ENCODE measurements around the gene CTNNA3.

Gene CTNNA3

DNA sequence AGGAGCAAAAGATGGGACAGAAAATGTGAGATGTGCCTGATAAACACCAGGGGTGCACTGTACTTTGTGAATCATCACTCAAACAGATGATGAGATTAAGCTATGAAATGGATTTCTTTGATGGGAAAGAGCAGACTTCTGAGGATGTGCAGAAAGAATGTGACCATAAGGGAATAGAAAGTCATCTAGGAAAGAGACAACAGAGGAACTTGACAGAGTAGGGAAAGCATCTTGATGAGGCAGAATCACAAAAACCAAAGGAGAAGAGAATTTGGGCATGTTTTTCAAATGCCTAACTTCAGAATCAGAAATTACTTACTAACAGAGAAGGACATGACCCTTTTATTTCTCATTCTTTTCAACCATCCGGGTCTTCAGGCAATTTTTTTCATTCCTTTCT lies 852.6 kb downstream of the CTNNA3 start:
- DNase-seq, result no peak

GRCh38 chr10:66842867-66843266 lies 853.1 kb downstream of the CTNNA3 start:
- no peak for DNase-seq

DNA sequence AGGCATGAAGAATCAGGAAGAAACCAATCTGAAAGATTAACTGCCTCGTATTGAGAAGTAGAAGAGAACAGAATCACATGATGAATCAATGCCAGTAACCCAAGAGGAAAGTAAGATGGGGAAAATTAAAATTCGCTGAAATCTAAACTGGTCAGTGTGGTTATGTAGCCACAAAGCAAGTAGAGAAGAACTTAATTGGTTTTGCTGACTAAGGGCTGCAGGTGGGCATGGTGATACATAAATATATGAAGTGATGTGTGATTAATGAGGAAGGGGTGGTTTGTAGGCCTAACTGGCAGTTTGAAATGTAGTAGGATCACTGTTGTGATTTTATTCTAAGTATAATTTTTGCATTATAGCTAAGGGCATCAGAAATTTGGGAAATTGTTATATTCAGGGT lies 853.6 kb downstream of the CTNNA3 start:
- DNase-seq, result no peak

DNA sequence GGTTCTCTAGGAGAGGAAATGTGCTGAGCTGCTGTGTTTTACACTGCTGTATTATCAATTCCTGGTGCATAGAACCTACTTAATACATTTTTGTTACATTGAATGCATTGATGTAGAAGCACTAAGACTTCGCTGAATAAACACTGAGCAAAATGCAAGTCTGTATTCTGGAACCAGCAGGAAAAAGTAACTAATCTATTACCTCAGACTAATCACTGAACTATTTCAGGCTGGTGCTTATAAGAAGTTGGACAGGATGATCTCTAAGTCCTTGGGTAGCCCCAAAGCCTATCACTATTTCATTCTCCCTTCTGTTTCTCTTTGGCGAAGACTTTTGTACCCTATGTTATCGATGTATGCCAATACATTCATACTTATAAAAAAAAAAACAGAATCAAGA lies 857.3 kb downstream of the CTNNA3 start:
- no peak for DNase-seq

GRCh38 chr10:66837990-66838389 lies 858.0 kb downstream of the CTNNA3 start:
- DNase-seq, result no peak

- no peak for DNase-seq
Measured at GRCh38 chr10:66837335-66837734, 858.7 kb downstream of the CTNNA3 start.

GRCh38 chr10:66836771-66837170 lies 859.2 kb downstream of the CTNNA3 start:
- no peak for DNase-seq

DNA sequence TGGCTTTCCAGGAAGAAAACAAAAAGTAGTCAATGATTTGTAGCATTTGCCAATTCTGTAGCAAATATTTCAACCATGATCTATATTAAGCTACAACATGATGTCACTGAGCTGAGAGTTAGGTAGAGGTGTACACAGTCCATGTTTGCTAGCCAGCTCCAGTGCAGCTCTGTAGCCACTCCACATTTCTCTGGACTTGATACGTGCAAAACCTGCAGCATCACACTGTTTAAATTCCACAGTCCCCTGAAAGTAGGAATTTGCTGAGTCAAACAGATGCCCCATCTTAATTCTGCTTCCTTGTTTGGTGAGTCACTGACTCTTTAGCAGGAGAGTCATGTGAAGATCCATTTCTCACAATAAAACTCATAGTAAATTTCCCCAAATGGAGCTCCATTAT lies 859.9 kb downstream of the CTNNA3 start:
- no peak for DNase-seq

GRCh38 chr10:66835400-66835799 lies 860.6 kb downstream of the CTNNA3 start:
- DNase-seq, result no peak

- DNase-seq, result no peak
Measured at GRCh38 chr10:66834802-66835201, 861.2 kb downstream of the CTNNA3 start.

GRCh38 chr10:66833861-66834260 lies 862.1 kb downstream of the CTNNA3 start:
- DNase-seq, result no peak

DNA sequence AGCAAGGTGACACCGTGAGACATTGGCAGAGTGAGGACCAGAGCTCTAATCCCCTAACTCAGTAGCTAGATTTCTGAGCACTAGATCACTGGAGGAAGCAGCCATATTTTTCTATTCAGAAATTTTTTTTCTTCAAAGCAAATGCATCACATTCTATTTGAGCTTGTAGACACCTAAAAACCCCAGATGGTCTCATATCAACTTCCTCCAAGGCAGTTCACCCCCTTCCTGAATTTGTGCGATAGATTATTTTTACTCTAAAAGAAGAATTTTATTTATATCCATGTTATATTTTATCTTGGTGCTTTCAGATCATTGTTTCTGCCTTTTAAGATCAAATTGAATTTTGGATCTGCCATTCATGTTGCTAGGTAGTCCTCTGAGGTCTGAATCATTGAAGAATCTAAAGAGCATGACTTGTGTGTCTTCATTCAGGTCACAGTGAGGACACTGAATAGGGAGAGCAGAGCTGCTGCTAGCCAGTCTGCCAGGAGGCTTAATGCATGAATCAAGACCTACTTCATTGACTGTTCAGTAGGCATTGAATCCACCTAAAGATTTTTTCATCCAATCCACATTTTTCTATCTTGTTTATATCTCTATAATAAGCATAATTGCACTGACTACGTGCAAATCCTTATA lies 863.1 kb downstream of the CTNNA3 start:
- no peak for DNase-seq

DNA sequence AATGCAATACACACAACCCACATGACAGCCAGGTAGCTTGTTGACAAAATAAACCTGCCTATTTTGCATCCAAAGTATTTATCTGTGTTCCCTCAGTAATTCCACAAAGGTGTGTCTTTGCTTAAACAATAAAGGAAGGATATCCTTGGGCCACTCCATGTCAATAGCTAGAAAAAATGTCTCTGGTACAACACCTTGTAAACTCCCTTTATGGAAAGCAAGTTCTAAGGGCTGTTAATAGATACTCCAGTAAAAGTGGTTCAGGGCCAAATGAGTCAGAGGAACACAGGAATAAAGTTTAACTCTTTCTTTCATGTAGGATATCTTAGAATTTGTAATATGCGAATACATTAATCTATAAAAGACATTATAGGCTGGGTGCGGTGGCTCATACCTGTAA lies 867.0 kb downstream of the CTNNA3 start:
- no peak for DNase-seq

DNA sequence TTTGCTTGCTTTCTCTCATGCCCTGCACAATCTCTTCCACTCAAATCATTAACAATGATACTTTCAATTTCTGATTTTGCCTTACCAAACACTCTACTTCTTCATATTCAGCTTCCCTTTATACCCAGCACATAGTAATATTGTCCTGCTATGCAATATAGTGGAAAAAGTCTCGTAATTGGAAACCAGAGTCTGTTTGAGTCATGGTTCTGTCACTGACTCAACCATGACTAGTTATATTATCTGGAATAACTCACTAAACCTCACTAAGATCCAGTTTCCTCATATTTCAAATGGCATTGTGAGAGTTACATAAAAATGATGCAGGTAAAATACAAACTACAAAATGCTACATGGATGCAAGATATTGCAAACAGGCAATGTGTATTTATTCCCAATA lies 868.6 kb downstream of the CTNNA3 start:
- DNase-seq, result no peak

DNA sequence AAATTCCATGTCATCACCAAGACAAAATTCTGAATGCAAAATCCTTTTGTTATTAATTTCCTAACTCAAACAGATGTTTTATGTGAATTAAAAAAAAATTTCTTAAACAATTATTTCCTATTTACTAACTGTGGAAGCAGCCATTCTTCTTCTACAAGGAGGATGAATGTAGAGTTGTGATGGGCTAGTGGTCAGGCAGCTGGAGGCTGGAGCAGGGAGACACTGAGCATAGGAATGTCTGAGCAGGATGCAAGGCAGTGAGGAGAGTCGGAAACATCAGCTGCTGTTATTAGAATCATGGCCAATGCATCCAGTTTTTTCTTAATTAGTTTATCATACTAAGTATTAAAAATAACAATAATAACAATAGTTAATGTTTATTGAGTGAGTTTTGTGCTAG lies 872.7 kb downstream of the CTNNA3 start:
- DNase-seq, result no peak

DNA sequence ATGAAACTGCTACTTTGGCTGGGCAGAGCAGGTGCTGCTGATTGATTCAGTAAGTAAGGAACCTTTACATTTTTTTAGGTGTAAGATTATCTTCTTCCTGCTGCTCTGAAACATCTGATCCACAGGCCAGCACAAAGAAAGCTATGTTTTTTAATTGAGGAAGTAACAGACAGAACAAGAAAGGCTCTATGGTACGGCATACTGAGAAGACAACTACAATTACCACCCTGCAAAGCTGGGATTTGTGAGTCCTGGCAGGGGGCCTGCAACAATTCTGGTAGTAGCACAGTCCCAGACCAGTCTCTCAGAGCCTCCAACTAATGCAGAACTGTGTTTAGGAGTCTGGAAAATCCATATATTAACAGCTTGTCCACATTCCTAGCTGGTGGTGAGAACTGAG lies 873.2 kb downstream of the CTNNA3 start:
- DNase-seq, result no peak

DNA sequence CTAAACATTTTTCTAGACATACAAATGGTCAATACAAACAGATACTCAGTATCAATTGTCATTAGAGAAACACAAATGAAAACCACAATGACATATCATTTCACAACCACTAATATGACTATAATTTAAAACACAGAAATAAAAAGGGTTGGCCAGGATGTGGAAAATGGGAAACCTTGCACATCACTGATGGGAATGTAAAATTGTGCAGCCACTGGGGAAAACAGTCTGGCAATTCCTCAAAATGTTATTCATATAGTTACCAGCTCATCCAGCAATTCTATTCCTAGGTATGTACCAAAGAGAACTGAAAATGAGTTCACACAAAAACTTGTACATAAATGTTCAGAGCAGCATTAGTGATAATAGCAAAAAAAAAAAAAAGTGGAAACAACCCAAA lies 876.3 kb downstream of the CTNNA3 start:
- no peak for DNase-seq

- DNase-seq, result no peak
Measured at GRCh38 chr10:66813122-66813521, 882.9 kb downstream of the CTNNA3 start.

GRCh38 chr10:66811211-66811610 lies 884.8 kb downstream of the CTNNA3 start:
- DNase-seq, result no peak

DNA sequence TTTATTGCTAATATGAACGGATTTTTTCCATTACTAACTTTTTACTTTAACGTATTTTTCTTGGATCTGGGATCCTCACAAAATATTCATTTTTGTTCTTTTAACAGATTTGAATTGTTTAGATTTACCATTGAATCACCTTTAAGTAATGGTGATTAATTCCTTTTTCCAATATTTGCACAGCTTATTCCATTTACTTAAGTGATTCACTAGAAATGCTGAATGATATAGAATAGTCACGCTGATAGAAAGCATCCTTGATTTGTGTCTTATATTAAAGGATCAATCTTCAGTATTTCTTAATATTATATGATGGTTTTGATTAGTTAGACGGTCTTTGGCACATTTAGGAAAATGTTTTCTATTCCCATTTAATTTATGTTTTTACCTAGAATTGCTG lies 886.6 kb downstream of the CTNNA3 start:
- no peak for DNase-seq

GRCh38 chr10:66805612-66806011 lies 890.4 kb downstream of the CTNNA3 start:
- DNase-seq, result no peak

- DNase-seq, result no peak
Measured at GRCh38 chr10:66804962-66805361, 891.0 kb downstream of the CTNNA3 start.

GRCh38 chr10:66803174-66803573 lies 892.8 kb downstream of the CTNNA3 start:
- no peak for DNase-seq

- no peak for DNase-seq
Measured at GRCh38 chr10:66799474-66799873, 896.5 kb downstream of the CTNNA3 start.

- DNase-seq, result no peak
Measured at GRCh38 chr10:66795866-66796265, 900.1 kb downstream of the CTNNA3 start.

DNA sequence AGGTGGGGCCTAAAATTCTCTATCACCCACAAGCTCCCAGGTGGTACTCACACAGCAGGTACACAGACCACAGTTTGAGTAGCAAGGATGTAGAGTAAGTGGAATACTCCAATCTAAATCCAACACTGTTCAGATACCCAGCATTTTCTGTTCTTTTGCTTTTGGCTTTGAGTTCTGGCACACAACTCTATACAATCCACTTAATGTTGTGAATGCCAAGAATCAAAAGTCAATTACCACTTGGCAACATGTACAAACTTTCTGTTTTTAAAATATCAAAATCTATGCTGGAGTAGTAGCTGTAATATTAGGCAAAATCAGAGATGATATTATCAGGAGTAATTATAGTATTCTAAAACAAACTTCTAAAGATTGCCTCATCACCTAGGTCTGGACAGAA lies 903.6 kb downstream of the CTNNA3 start:
- no peak for DNase-seq

All from cortex of kidney (tissue), 1 donor.